ENCODE measurements around the gene NONO.
A peak's percentile ranks its signal among the peaks of the same experiment; 100 is the strongest.
"Not testable (repeated sequence)": the region's sequence is repeated elsewhere in the genome, so short reads cannot be mapped to it uniquely, and the experiment has no call there.

NONO gene

GRCh38 chrX:71283403-71284143 is at the start of gene NONO:
TSS of gene NONO (plus strand) at chrX:71283635. CDS start at chrX:71290638, 7,003 bp downstream.
- DNase-seq = peak; percentile 95

GRCh38 chrX:71235482-71235881 is 48.0 kb upstream of the NONO start:
- no peak for DNase-seq

GRCh38 chrX:71236836-71237235 is 46.6 kb upstream of the NONO start:
- peak; percentile 61 for DNase-seq

- no peak for DNase-seq
Measured at GRCh38 chrX:71239781-71240180, 43.7 kb upstream of the NONO start.

GRCh38 chrX:71241301-71241700 is 42.1 kb upstream of the NONO start:
- DNase-seq = no peak

GRCh38 chrX:71244359-71245128 is 38.9 kb upstream of the NONO start:
- no peak for DNase-seq

- DNase-seq = no peak
Measured at GRCh38 chrX:71245159-71245558, 38.3 kb upstream of the NONO start.

GRCh38 chrX:71250841-71251240 is 32.6 kb upstream of the NONO start:
- DNase-seq = no peak

GRCh38 chrX:71251466-71251973 is 31.9 kb upstream of the NONO start:
- DNase-seq = no peak

GRCh38 chrX:71252221-71252620 is 31.2 kb upstream of the NONO start:
- DNase-seq = no peak

- peak; percentile 1 for DNase-seq
Measured at GRCh38 chrX:71253253-71254091, 30.0 kb upstream of the NONO start.

- peak; percentile 70 for DNase-seq
Measured at GRCh38 chrX:71254092-71254963, 29.1 kb upstream of the NONO start, which contains the start of gene ZMYM3. TSS of gene ZMYM3 (minus strand) at chrX:71254140. CDS start at chrX:71253255, 885 bp downstream.

- DNase-seq = no peak
Measured at GRCh38 chrX:71256051-71256450, 27.4 kb upstream of the NONO start.

- no peak for DNase-seq
Measured at GRCh38 chrX:71256856-71257255, 26.6 kb upstream of the NONO start.

- DNase-seq = not testable (repeated sequence)
Measured at GRCh38 chrX:71268624-71269023, 14.8 kb upstream of the NONO start.

GRCh38 chrX:71269801-71270395 is 13.5 kb upstream of the NONO start:
- no peak for DNase-seq

- DNase-seq = not testable (repeated sequence)
Measured at GRCh38 chrX:71272313-71272712, 11.1 kb upstream of the NONO start.

- not testable (repeated sequence) for DNase-seq
Measured at GRCh38 chrX:71281300-71281699, 2.1 kb upstream of the NONO start.

GRCh38 chrX:71282514-71283402 is 677 bp upstream of the NONO start:
- DNase-seq = no peak

GRCh38 chrX:71285929-71286328 is 2.5 kb downstream of the NONO start:
- DNase-seq = no peak

All from NCI-H2029 (cell line).